Spleen (tissue), 7 donors: Measurements from ENCODE around the gene CACNA2D1.

Source experiments
- POLR2A ChIP-seq, 3 donors: fragments of 450-650 bp; IDR thresholded peaks; one replicate each; pipeline ENCODE4 v1.5.1; 2017; ENCODE audit warnings: antibody characterized with exemption in 3 of 3, mild to moderate bottlenecking in 1 of 3
- POLR2AphosphoS5 ChIP-seq, 3 donors: sonication (generic); formaldehyde crosslinking; IDR thresholded peaks; one replicate each; pipeline ENCODE4 v1.5.1; 2017; ENCODE audit warnings: antibody characterized with exemption in 3 of 3
- TF ChIP-seq, protein P1 (sequence below), 11 experiments: fragments of 200-600 bp in 7 of 11; fragments of 450-650 bp in 4 of 11; sonication (generic) in 4 of 11; IDR thresholded peaks in 8 of 11; conservative IDR thresholded peaks in 3 of 11; 1 replicate in 7 of 11; 2 replicates in 4 of 11; pipeline versions ENCODE4 v1.4.0 to v1.8.0; 2016 to 2021; ENCODE audit warnings: antibody characterized with exemption in 11 of 11, inconsistent platforms in 4 of 11, mild to moderate bottlenecking in 1 of 11
- donor health status: DM: no; HTN: no; CAD: no; lungs with moderate emphysema.
- donor health status: DM: no; HTN: no; CAD: no.
- donor health status: DM: no; HTN: no; CAD: no.

DNA sequence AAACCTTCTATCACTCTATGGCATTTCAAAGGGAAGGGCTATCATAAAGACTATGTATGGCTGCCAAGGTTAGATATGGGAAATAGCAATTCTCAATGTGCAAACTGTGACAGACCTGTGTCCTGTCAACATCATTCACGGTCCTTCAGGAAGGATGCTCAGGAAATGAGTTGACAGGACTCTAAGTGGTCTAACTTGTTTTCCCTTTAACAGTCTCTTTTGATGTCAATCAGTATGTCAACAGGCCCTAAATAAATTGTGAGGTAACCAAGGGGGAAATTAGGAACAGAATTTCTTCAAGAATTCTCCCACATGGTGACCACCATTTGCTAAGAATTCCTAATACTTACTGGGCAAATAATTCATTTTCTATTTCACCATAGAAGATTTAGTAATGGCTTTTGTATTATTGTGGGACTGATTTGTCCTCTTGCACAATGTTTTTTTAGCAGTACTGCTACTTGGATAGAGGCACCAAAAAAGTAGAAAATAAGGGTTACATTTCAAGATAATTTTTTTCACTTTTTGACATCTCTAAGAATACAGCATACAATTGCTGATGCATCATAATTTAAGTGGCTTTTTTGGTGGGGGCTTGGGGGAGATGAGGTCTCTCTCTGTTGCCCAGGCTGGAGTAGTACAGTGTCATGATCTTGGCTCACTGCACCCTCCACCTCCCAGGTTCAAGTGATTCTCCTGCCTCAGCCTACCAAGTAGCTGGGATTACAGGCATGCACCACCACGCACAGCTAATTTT lies 275.8 kb downstream of the CACNA2D1 start:
- TF ChIP-seq, protein P1, sequence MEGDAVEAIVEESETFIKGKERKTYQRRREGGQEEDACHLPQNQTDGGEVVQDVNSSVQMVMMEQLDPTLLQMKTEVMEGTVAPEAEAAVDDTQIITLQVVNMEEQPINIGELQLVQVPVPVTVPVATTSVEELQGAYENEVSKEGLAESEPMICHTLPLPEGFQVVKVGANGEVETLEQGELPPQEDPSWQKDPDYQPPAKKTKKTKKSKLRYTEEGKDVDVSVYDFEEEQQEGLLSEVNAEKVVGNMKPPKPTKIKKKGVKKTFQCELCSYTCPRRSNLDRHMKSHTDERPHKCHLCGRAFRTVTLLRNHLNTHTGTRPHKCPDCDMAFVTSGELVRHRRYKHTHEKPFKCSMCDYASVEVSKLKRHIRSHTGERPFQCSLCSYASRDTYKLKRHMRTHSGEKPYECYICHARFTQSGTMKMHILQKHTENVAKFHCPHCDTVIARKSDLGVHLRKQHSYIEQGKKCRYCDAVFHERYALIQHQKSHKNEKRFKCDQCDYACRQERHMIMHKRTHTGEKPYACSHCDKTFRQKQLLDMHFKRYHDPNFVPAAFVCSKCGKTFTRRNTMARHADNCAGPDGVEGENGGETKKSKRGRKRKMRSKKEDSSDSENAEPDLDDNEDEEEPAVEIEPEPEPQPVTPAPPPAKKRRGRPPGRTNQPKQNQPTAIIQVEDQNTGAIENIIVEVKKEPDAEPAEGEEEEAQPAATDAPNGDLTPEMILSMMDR (IDR thresholded peaks at IDR 0.05 in 8 of 11, conservative IDR thresholded peaks at IDR 0.05 in 3 of 11), result no peak
- TF ChIP-seq POLR2A (IDR thresholded peaks at IDR 0.05), result no peak
- no peak for TF ChIP-seq POLR2AphosphoS5 (IDR thresholded peaks at IDR 0.05)
